GM12864 (cell line): ENCODE data around the gene HES4.

Experiments used
- DNase-seq: peaks from one replicate; pipeline ENCODE4 v3.0.0-alpha.2; 2011; ENCODE audit warnings: low read depth
- H3K4me3 ChIP-seq: 2 replicates; pipeline ENCODE4 v1.5.1; 2011; ENCODE audit warnings: mild to moderate bottlenecking, low read depth, low read length, control low read depth
- TF ChIP-seq, protein P1 (sequence below): IDR thresholded peaks from 2 replicates; pipeline ENCODE4 v1.5.1; 2011; ENCODE audit warnings: low read depth, mild to moderate bottlenecking, moderate library complexity, low read length, control low read depth, inconsistent platforms; ENCODE audit errors: missing control alignments

HES4 gene

DNA sequence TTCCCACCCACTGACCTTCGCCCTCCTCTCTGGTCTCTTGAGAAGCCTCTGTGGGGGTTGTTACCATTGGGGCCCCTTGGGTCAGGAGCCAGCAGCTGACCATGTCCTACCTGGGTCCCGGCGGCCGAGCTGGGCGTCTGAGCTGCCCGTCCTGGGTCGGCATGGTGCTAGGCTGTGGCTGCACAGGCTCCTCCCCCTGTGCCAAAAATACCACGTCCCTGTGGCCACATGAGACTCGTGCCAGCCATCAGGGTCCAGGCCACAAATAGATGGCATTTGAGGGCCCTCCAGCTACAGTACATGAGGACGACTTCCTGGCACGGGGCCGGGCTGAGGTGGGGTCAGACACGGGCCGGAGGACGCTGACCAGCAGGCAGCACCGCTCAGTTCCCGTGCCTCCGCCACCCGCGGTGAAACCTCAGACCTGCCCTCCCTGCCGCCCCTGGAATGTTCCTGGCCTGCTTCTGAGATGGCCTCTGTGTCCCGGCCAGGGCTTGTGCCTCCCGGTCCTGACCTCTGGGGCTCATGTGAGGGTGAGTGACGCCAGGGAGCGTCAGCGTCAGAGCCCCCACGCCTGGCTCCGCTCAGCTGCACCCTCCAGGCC is 17.8 kb downstream of the HES4 start, which contains the start of gene PERM1:
Gene PERM1, minus strand, starts transcription at position 139 of the 604 bp plus-strand sequence. CDS start 1,064 bp downstream, outside the sequence.
- DNase-seq: no peak
- TF ChIP-seq, protein P1, sequence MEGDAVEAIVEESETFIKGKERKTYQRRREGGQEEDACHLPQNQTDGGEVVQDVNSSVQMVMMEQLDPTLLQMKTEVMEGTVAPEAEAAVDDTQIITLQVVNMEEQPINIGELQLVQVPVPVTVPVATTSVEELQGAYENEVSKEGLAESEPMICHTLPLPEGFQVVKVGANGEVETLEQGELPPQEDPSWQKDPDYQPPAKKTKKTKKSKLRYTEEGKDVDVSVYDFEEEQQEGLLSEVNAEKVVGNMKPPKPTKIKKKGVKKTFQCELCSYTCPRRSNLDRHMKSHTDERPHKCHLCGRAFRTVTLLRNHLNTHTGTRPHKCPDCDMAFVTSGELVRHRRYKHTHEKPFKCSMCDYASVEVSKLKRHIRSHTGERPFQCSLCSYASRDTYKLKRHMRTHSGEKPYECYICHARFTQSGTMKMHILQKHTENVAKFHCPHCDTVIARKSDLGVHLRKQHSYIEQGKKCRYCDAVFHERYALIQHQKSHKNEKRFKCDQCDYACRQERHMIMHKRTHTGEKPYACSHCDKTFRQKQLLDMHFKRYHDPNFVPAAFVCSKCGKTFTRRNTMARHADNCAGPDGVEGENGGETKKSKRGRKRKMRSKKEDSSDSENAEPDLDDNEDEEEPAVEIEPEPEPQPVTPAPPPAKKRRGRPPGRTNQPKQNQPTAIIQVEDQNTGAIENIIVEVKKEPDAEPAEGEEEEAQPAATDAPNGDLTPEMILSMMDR: no peak
- H3K4me3 ChIP-seq: no peak within 1 kb of the TSS

DNA sequence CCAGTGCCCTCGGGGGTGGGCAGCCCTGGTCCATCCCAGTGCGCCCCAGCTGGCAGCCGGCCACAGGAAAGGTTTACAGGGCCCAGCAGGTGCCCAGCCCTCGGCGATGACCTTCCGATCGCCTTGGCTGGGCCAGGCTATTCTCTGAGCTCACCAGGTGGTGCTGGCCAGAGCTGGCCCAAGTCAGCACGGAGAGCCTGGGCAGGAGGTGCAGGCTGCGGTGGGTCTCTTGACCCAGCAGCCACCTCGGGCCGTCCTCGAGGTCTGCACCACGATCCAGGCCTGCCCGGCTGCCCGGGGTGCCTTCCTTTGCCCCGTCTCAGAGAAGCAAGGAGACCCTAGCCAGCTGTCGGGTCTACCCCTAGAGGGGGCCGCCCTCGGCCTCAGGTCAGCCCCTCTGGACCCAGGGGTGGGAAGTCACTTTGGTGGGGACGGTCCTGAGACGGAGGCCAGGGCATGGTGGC is 18.4 kb downstream of the HES4 start:
- TF ChIP-seq, protein P1: no peak
- DNase-seq: no peak

DNA sequence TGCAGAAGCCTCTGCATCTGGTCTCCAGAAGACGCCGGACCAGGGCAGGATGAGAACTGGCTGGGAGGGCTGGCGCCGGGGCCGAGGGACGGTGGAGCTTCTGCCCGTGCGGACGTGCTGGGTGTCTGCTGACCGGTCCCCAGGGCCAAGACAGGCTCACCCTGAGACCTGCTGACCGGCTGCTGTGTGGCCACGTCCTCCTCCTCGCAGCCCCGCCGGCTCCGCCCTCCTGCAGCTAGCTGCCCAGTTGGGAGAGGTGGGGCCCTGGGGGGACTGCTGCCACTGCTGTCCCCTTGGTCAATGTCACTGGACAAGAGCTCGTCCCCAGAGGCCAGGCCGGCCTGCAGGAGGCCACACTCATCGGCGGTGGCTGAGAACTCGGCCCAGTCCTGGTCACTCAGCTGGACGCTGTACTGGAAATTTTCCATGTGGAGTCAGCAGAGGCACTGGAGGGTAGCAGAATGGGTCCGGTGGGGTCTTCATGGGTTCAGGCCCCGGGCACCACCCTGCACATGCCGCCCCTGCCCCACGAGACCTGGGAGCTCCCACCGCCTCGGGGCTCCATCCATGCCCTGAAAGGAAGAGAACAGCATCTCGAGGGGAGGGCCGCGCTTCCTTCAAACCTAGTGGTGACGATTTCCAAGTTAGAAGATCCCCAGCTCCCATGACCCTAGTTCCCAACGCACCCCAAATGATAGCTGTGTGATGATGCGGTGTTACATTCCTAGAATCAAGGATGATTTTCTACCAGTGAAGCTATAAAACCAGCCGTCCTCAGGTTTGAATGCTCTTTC is 19.1 kb downstream of the HES4 start:
- no peak overlapping the region for H3K4me3 ChIP-seq
- no peak for DNase-seq
- TF ChIP-seq, protein P1: no peak

More for the DNA sequence above, 18.4 kb downstream of the HES4 start:
- no peak overlapping the region for H3K4me3 ChIP-seq

DNA sequence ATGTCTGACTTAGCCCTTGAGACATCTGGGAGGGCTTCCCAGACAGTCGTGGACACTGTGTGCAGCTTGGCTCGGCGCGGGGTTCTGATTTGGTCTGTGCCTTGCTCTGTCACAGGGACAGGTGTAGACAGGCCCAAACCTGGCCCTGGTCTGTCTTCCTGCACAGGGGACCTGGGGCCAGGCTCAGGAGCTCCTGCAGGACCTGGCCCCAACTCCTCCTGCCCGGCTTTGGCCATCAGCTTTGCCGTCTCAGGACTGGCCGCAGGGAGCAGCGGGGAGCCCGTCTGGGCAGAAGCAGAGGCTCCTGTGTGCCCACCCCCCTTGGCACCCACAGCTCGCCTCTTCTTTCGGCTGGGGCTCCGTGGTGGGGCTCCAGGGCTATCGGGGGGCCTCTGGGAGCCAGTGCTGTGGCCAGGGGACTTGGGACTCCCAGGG is 19.7 kb downstream of the HES4 start:
- H3K4me3 ChIP-seq: no peak overlapping the region
- TF ChIP-seq, protein P1: no peak
- DNase-seq: no peak

DNA sequence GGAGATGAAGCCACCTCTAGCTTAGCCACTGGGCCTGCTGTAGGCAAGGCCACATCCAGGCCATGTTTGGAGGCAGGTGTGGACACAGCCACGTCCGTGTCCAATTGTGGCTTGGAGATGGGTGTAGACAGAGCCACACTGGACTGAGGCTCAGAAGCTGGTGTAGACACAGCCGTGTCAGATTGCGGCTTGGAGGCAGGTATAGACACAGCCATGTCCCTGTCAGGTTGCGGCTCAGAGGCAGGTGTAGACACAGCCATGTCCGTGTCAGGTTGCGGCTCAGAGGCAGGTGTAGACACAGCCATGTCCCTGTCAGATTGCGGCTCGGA is 20.2 kb downstream of the HES4 start:
- no peak overlapping the region for H3K4me3 ChIP-seq
- no peak for DNase-seq

DNA sequence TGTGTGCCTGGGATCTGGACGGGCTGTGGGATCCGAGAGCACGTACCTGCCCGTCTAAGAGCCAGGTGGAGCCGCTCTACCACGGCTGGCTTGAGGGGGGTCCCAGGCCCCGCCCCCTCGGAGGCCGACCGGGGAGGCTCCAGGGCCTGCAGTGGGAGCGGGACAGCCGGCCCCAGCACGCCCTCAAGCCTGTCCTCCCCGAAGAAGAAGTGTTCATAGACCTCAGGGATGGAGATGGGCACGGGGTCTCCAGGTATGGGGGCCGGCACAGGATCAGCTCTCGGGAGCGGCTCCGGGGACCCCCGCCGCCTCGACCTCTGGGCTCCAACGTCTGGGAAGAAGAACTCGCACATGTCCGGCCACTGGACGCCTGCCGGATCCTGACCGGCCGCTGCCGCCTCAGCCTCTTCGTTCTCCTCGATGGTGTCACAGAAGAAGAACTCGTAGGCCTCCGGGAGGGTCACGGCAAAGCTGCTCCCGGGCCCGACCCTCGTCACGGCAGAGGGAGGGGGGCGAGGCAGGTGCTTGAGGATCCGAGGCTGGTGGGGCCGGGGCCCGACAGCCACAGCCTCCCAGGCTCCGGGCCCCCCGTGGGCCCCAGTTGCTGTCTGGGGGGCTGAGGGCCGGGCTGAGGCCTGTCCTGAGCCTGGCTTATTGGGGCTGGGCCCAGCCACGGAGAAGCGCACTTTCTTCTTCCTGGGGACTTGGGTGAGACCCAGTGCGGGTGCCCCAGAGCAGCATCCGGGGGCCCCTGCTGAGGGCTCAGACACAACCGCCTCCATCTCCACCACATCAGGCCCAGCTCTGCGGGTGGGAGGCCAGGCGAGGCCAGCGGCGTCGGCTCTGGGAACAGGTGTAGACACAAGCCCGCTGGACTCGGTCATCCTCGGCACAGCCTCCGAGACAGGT is 20.8 kb downstream of the HES4 start:
- TF ChIP-seq, protein P1: no peak
- DNase-seq: no peak
- no peak overlapping the region for H3K4me3 ChIP-seq

More for the DNA sequence above, 20.2 kb downstream of the HES4 start:
- TF ChIP-seq, protein P1: no peak
